Dermis microvascular lymphatic vessel endothelial cell (primary cell): ENCODE measurements around the gene IFNK. TPM values are rescaled to one million over a fixed set of nuclear protein-coding genes. Genes with fewer than 3 reads are reported as not detected.

ENCODE experiments used
- DNase-seq, 2 donors: peaks; one replicate each; pipeline versions ENCODE4 v3.0.0 to v3.0.0-alpha.2; 2010; ENCODE audit warnings: low read depth in 2 of 2
- total RNA-seq: library from RNA; depleted of rRNA; stranded (reverse); fragments of >200 nt; gene quantifications from 2 replicates; pipeline ENCODE4 v1.2.1, GENCODE V29; 2014

The IFNK gene
- total RNA-seq, 1 donor from 2014 or later: not detected

DNA sequence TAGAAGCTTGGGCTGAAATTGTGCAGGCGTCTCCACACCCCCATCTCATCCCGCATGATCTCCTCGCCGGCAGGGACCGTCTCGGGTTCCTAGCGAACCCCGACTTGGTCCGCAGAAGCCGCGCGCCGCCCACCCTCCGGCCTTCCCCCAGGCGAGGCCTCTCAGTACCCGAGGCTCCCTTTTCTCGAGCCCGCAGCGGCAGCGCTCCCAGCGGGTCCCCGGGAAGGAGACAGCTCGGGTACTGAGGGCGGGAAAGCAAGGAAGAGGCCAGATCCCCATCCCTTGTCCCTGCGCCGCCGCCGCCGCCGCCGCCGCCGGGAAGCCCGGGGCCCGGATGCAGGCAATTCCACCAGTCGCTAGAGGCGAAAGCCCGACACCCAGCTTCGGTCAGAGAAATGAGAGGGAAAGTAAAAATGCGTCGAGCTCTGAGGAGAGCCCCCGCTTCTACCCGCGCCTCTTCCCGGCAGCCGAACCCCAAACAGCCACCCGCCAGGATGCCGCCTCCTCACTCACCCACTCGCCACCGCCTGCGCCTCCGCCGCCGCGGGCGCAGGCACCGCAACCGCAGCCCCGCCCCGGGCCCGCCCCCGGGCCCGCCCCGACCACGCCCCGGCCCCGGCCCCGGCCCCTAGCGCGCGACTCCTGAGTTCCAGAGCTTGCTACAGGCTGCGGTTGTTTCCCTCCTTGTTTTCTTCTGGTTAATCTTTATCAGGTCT is 49.0 kb downstream of the IFNK start, which contains the start of gene C9orf72:
Gene C9orf72, minus strand, starts transcription at position 564 of the 716 bp plus-strand sequence. CDS start 6,361 bp downstream, outside the sequence.
- no peak for DNase-seq

DNA sequence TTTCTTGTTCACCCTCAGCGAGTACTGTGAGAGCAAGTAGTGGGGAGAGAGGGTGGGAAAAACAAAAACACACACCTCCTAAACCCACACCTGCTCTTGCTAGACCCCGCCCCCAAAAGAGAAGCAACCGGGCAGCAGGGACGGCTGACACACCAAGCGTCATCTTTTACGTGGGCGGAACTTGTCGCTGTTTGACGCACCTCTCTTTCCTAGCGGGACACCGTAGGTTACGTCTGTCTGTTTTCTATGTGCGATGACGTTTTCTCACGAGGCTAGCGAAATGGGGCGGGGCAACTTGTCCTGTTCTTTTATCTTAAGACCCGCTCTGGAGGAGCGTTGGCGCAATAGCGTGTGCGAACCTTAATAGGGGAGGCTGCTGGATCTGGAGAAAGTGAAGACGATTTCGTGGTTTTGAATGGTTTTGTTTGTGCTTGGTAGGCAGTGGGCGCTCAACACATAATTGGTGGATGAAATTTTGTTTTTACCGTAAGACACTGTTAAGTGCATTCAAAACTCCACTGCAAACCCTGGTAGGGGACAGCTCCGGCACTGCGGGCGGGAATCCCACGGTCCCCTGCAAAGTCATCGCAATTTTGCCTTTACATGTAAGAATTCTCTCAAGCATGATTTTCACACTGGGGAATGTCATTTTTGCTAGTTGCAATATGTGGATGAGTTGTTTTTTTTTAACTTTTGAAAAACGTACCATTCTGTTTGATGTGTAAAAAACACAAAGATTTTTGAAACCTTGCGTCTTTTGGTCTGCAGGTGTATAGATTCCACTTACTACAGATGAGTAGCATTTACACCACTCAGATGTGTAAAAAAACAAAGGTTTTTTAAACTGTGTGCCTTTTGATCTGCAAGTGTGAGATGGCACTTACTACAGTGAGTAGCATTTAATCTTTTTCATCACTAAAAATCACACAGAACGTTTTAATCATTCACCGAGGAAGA is 49.8 kb downstream of the IFNK start:
- DNase-seq: peak; percentile 100

Other genes starting within 250 kb of the IFNK start
- under 0.01 TPM in 1 of 2 replicates, not detected in the other for gene EQTN, start 227.1 kb upstream of the IFNK start, total RNA-seq
- gene MOB3B, start 5.5 kb downstream of the IFNK start, total RNA-seq: 1.4 and 1.9 TPM in 2 replicates
- gene C9orf72, start 49.2 kb downstream of the IFNK start, total RNA-seq: 5.3 and 6.3 TPM in 2 replicates